Measurements from ENCODE around the gene MRPL40.

Gene MRPL40

GRCh38 chr22:19432133-19432851 is at the start of gene MRPL40:
Gene MRPL40 (plus strand): TSS chr22:19432545. CDS start chr22:19432555, 10 bp downstream.
- DNase-seq: peak; percentile 83

GRCh38 chr22:19383292-19383691 is 49.1 kb upstream of the MRPL40 start:
- DNase-seq: no peak

- DNase-seq: no peak
Measured at GRCh38 chr22:19385221-19385906, 47.0 kb upstream of the MRPL40 start.

DNA sequence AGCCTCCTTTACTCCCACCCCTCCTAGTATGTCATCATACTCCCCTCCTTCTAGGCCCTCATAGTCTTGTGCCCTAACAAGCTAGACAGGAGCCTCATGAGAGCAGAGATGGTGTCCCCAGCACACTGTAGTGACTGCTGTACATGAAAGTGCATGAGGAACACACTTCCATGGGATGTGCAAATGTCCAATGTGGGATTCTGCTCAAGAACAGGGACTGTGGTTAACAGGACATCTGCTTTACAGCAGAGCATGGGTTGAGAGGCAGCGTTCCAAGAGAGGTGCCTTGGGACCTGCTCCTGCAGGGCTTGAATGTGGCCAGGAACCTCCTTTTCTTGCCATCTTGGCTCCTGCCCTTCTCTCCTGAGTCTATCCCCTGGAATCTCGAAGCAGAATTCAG is 46.1 kb upstream of the MRPL40 start:
- DNase-seq: no peak

DNA sequence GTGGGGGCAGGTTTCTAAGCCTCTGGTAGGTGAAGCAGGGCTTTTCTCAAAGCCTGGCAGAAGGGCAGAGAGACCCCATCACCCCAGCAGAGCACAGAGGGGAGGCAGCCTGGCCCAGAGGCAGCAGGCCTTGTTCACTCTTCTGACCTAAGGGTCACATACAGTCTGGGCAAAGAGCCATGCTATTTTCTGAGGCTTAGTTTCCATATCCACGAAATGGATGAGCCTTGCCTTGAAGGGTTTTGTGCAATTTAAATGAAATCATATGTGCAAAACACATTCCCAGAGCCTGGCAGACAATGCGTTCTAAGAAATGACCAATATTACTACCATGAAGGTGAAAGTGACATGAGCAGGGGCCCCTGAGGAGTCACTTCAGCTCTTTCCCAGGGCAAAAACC is 45.3 kb upstream of the MRPL40 start:
- DNase-seq: no peak

GRCh38 chr22:19387575-19387974 is 44.8 kb upstream of the MRPL40 start:
- no peak for DNase-seq

GRCh38 chr22:19393704-19394103 is 38.6 kb upstream of the MRPL40 start:
- no peak for DNase-seq

GRCh38 chr22:19394274-19395050 is 37.9 kb upstream of the MRPL40 start:
- no peak for DNase-seq

- DNase-seq: no peak
Measured at GRCh38 chr22:19395276-19395675, 37.1 kb upstream of the MRPL40 start.

- DNase-seq: no peak
Measured at GRCh38 chr22:19396561-19396933, 35.8 kb upstream of the MRPL40 start.

GRCh38 chr22:19396934-19397733 is 35.2 kb upstream of the MRPL40 start:
- DNase-seq: no peak

DNA sequence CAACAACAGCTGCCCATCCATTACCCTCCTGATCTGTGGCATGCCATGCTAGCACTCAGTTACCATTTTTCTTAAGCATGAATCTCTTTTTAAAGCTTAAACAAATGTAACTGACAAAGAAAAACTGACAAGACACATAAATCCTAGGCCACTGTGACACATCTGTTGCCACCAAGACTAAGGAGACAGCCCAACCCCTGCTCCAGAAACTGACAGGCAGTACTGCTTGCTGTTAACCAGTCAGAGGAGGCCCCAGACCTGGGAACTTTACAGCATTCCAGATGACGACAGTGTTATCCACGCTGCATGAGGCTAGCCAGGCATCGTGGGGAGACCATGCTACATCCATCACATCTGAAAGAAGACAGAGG is 34.6 kb upstream of the MRPL40 start:
- no peak for DNase-seq

- no peak for DNase-seq
Measured at GRCh38 chr22:19398206-19398605, 34.1 kb upstream of the MRPL40 start.

DNA sequence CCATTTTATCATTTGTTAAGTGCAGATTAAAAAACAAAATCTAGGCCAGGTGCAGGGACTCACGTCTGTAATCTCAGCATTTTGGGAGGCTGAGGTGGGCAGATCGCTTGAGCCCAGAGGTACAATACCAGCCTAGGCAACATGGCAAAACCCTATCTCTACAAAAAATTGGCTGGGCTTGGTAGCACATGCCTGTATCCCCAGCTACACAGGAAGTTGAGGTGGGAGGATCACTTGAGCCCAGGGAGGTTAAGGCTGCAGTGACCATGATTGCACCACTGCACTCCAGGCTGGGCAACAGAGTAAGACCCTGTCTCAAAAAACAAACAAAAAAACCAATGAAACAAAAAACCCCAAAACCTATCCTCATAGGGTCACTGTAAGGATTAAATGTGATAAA is 33.7 kb upstream of the MRPL40 start:
- no peak for DNase-seq

GRCh38 chr22:19400881-19401280 is 31.5 kb upstream of the MRPL40 start:
- no peak for DNase-seq

GRCh38 chr22:19401483-19401882 is 30.9 kb upstream of the MRPL40 start:
- DNase-seq: no peak

DNA sequence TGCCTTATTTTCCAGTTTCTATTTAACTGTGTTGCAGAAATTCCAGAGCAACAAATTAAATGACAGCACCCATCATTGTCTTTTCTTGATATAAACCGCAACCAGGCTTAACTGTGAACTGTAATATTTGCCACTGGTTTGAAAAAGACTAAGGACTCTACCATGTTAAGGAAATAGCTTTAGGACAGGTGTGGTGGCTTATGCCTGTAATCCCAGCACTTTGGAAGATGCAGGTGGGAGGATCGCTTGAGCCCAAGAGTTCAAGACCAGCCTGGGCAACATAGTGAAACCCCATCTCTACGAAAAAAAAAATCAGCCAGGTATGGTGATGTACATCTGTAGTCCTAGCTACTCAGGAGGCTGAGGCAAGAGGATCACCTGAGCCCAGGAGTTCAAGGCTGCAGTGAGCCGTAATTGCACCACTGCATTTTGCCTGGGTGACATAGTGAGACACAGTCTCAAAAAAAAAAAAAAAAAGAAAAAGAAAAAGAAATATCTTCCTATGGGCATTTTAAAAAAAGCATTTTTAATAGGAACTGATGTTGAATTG is 29.6 kb upstream of the MRPL40 start:
- no peak for DNase-seq

DNA sequence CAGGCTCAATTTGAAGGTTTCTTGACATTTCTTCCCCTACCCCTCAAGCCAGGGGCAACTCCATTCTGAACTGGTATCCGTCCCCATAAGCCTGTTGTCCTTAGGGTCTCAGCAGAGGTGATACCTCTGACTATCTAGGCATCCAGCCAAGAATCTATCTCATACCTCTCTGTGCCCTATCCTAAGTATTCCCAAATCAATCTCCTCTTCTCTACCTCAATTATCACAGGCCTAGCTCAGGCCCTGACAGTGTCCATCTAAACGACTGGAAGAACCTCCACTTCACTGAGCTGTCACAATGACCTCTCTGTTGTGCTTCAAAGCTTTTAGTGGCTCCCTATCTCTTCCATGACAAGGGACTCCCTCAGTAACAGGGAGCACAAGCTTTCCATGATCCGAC is 27.7 kb upstream of the MRPL40 start:
- DNase-seq: no peak

GRCh38 chr22:19405133-19405532 is 27.2 kb upstream of the MRPL40 start:
- no peak for DNase-seq

DNA sequence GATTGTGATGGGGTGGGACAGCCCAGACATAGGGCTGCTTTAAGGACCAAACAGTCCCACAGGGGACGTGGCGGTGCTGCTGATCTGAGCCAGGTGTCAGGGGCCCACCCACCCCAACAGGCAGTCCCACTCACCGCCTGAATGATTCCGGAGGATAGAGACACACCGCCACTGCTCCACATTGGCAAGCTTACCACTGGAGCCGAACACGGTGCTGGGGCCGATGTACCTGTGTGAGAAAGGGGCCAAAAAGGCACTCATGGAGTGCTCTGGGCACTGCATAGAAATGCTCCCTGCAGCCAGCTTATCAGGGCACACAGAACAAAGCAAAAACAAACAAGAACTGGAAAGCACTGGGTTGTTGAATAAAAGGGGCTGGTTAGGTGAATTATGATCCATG is 26.7 kb upstream of the MRPL40 start:
- no peak for DNase-seq

DNA sequence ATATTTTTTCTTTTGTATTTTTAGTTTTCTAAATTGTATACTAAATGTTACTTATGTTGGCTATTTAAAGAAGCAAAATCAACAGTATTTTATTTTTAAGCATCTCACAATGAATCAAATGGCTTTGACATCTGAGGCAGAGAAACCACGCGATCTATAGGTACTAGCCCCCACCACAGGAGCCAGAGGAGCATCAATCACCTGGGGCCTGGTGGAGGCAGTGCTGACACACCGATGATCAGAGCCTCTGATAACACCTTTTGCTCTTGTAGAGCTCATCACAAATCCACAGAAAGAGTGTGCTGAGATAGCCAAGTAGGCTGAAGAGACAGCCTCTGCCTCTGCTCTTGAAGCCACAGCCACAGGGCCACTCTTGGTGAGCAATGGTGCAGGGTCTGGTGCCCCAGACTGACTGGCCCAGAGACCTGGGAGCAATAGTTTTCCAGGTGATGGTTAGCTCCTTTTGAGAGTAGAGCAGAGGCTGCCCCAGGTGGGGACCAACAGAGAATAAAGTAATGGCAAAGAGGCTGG is 26.0 kb upstream of the MRPL40 start:
- DNase-seq: no peak

DNA sequence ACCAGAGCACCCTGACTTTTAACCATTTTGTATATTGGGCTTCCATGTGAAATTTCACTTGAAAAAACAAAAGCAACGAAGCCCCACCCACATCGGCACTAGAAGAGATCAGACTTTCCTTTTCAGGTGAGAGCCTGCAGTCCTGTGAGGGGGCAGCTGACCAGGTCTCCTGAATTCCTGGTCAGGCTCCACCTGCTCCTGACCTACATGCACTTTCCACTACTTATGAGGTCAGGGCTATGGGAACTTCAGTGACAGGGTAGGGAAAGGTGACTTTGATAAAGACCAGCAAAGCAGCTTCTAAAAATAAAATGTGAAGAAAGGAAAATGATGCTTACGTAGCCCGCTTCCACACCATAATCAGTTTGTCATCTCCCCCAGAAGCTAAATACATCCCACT is 25.5 kb upstream of the MRPL40 start:
- no peak for DNase-seq
